OCI-LY1 (cell line): Measurements from ENCODE around the gene MAN1C1.

Experiments used
- EZH2 ChIP-seq: fragments of 200-600 bp; sonication (generic), shearing (Covaris generic); IDR thresholded peaks from 2 replicates; pipeline ENCODE4 v1.8.0; 2017; ENCODE audit warnings: borderline replicate concordance, mixed run types, mild to moderate bottlenecking, antibody characterized with exemption, low read length, moderate library complexity, mixed read lengths
- TF ChIP-seq, protein P1 (sequence below): fragments of 200-600 bp; sonication (generic), shearing (Covaris generic); IDR thresholded peaks from 2 replicates; pipeline ENCODE4 v1.5.1; 2017; ENCODE audit warnings: mild to moderate bottlenecking, antibody characterized with exemption, low read length, moderate library complexity, mixed read lengths

DNA sequence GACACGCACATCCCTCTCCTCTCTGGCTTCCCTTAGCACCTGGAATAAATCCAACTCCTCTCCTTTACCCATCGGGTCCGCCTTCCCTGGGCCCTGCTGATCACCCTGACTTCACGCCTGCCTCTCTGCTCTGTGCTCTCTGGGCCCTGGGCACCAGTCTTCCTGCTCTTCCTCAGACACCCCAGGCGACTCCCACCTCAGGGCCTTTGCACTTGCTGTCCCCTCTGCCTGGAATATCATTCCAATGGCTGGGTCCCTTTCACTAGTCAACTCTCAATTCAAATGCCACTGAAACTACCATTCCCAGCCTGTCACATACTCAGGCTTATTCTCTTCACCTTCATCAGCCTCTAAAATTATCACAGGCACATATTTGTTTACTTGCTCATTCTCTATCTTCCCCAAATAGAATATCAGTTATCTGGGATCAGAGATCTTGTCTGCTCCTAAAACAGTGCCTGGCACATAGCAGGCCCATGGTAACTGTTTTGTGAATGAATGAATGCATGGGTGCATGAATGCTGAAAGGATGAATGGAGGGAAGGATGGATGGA is 156.2 kb downstream of the MAN1C1 start:
- TF ChIP-seq, protein P1, sequence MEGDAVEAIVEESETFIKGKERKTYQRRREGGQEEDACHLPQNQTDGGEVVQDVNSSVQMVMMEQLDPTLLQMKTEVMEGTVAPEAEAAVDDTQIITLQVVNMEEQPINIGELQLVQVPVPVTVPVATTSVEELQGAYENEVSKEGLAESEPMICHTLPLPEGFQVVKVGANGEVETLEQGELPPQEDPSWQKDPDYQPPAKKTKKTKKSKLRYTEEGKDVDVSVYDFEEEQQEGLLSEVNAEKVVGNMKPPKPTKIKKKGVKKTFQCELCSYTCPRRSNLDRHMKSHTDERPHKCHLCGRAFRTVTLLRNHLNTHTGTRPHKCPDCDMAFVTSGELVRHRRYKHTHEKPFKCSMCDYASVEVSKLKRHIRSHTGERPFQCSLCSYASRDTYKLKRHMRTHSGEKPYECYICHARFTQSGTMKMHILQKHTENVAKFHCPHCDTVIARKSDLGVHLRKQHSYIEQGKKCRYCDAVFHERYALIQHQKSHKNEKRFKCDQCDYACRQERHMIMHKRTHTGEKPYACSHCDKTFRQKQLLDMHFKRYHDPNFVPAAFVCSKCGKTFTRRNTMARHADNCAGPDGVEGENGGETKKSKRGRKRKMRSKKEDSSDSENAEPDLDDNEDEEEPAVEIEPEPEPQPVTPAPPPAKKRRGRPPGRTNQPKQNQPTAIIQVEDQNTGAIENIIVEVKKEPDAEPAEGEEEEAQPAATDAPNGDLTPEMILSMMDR, result no peak
- TF ChIP-seq EZH2, result no peak
